Mononuclear cell (primary cell): ENCODE results near the gene DCST2. TPM values are rescaled to one million over a fixed set of nuclear protein-coding genes. Genes with fewer than 3 reads are reported as not detected.

ENCODE experiments used
- H3K27me3 ChIP-seq: 2 replicates; pipeline ENCODE4 v1.6.0; 2011; ENCODE audit warnings: low read length, control low read depth; ENCODE audit not compliant: insufficient read depth
- H3K4me1 ChIP-seq: 2 replicates; pipeline ENCODE4 v1.5.1; 2011; ENCODE audit warnings: mild to moderate bottlenecking, low read length, control low read depth; ENCODE audit not compliant: insufficient read depth
- H3K4me3 ChIP-seq: 2 replicates; pipeline ENCODE4 v1.5.1; 2011; ENCODE audit warnings: mild to moderate bottlenecking, low read length, moderate library complexity
- H3K9me3 ChIP-seq: 2 replicates; pipeline ENCODE4 v1.5.1; 2011; ENCODE audit warnings: low read depth, mild to moderate bottlenecking, control low read depth, low read length
- total RNA-seq: library from RNA; depleted of rRNA; stranded (reverse); fragments of >200 nt; gene quantifications from one replicate; pipeline ENCODE4 v1.2.3, GENCODE V29; 2012

DCST2 gene
- total RNA-seq, 1 donor = 0.10 TPM

- H3K9me3 ChIP-seq = no peaks in the 10 kb centered on the region
- H3K4me1 ChIP-seq = peaks cover 39% of the 10 kb centered on the region
- no peak overlapping the region for H3K4me3 ChIP-seq
Measured at GRCh38 chr1:154969860-154970452, 63.6 kb downstream of the DCST2 start.

GRCh38 chr1:154969246-154969645 is 64.3 kb downstream of the DCST2 start:
- Histone ChIP-seq H3K4me1 (peaks cover 39% of the 10 kb centered on the region), H3K4me3 (no peak overlapping the region), H3K27me3 (no peaks in the 10 kb centered on the region)

More at GRCh38 chr1:154969860-154970452, 63.6 kb downstream of the DCST2 start:
- no peaks in the 10 kb centered on the region for H3K27me3 ChIP-seq

GRCh38 chr1:154968731-154969130 is 64.8 kb downstream of the DCST2 start:
- Histone ChIP-seq H3K4me1 (peaks cover 41% of the 10 kb centered on the region), H3K9me3 (no peaks in the 10 kb centered on the region)

More at GRCh38 chr1:154969246-154969645, 64.3 kb downstream of the DCST2 start:
- H3K9me3 ChIP-seq = no peaks in the 10 kb centered on the region

More at GRCh38 chr1:154968731-154969130, 64.8 kb downstream of the DCST2 start:
- Histone ChIP-seq H3K4me3 (no peak overlapping the region), H3K27me3 (no peaks in the 10 kb centered on the region)

Other genes starting within 250 kb of the DCST2 start
- 0.21 TPM for gene KCNN3, start 163.5 kb downstream of the DCST2 start, total RNA-seq
- gene PMVK, start 97.1 kb downstream of the DCST2 start, total RNA-seq = 2.1 TPM
- 125 TPM for gene PBXIP1, start 77.7 kb downstream of the DCST2 start, total RNA-seq
- gene PYGO2, start 72.0 kb downstream of the DCST2 start, total RNA-seq = 13.4 TPM
- gene SHC1, start 63.0 kb downstream of the DCST2 start, total RNA-seq = 22.2 TPM
- 5.9 TPM for gene CKS1B, start 59.1 kb downstream of the DCST2 start, total RNA-seq
- 11.3 TPM for gene FLAD1, start 50.4 kb downstream of the DCST2 start, total RNA-seq
- gene LENEP, start 40.2 kb downstream of the DCST2 start, total RNA-seq = 0.63 TPM
- gene ZBTB7B, start 31.0 kb downstream of the DCST2 start, total RNA-seq = 39.6 TPM
- gene DCST1, start within 50 bp of the DCST2 start, total RNA-seq = 0.21 TPM
- 25.1 TPM for gene ADAM15, start 17.5 kb upstream of the DCST2 start, total RNA-seq
- 2.4 TPM for gene EFNA4, start 30.0 kb upstream of the DCST2 start, total RNA-seq
- 0.21 TPM for gene EFNA3, start 45.1 kb upstream of the DCST2 start, total RNA-seq
- 0.84 TPM for gene EFNA1, start 94.1 kb upstream of the DCST2 start, total RNA-seq
- 22.4 TPM for gene SLC50A1, start 102.1 kb upstream of the DCST2 start, total RNA-seq
- 14.0 TPM for gene DPM3, start 106.8 kb upstream of the DCST2 start, total RNA-seq
- 62.0 TPM for gene KRTCAP2, start 139.5 kb upstream of the DCST2 start, total RNA-seq
- gene TRIM46, start 140.1 kb upstream of the DCST2 start, total RNA-seq = 0.52 TPM
- 8.0 TPM for gene THBS3, start 174.1 kb upstream of the DCST2 start, total RNA-seq
- gene MTX1, start 174.9 kb upstream of the DCST2 start, total RNA-seq = 16.1 TPM
- 2.1 TPM for gene ENTREP3, start 221.7 kb upstream of the DCST2 start, total RNA-seq
- gene SCAMP3, start 228.6 kb upstream of the DCST2 start, total RNA-seq = 17.9 TPM
- gene CLK2, start 239.7 kb upstream of the DCST2 start, total RNA-seq = 18.2 TPM
- 0.21 TPM for gene HCN3, start 243.7 kb upstream of the DCST2 start, total RNA-seq